ENCODE results near the gene SPARC.
"Not testable (repeated sequence)": the region's sequence is repeated elsewhere in the genome, so short reads cannot be mapped to it uniquely, and the experiment has no call there.

Gene SPARC

GRCh38 chr5:151682751-151683331, 3.9 kb downstream of the SPARC start:
- in situ Hi-C loops (cut with HindIII; ENCODE audit: low pct_unique_long_range_greater_than_20kb, low sequenced_read_pairs), result no loop called here
- no peak for DNase-seq (ENCODE audit: low read depth in 1 of 2, low spot score in 1 of 2)
- TF ChIP-seq JUND (IDR thresholded peaks at IDR 0.05; ENCODE audit: low read depth), result no peak

DNA sequence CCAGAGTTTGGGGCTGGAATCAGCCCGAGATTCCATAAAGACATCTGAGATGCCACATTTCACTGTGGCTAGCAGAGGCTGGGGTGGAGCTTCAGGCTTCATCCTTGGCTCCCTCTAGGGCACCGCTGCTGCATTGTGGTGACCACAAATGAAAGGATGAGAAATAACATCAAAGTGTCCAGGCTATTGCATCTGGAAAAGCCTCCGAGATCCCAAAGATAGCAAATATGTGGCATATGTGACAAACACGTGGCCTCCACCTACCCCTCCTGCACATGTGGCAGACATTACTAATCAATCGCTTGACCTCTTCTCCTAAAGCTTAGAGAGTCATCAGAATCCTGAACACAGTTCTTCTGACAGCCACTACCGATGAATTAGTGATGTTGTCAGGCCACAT, 4.5 kb downstream of the SPARC start:
- no peak for DNase-seq (ENCODE audit: low read depth in 1 of 2, low spot score in 1 of 2)
- no peak for TF ChIP-seq JUND (IDR thresholded peaks at IDR 0.05; ENCODE audit: low read depth)
- in situ Hi-C loops (cut with HindIII; ENCODE audit: low pct_unique_long_range_greater_than_20kb, low sequenced_read_pairs), result no loop called here

- no peak for TF ChIP-seq JUND (IDR thresholded peaks at IDR 0.05; ENCODE audit: low read depth)
- DNase-seq (ENCODE audit: low read depth in 1 of 2, low spot score in 1 of 2), result no peak
- in situ Hi-C loops (cut with HindIII; ENCODE audit: low pct_unique_long_range_greater_than_20kb, low sequenced_read_pairs), result no loop called here
Measured at GRCh38 chr5:151680944-151681427, 5.7 kb downstream of the SPARC start.

GRCh38 chr5:151680156-151680505, 6.6 kb downstream of the SPARC start:
- DNase-seq (ENCODE audit: low read depth in 1 of 2, low spot score in 1 of 2); in situ Hi-C loops (cut with HindIII; ENCODE audit: low pct_unique_long_range_greater_than_20kb, low sequenced_read_pairs): not testable (repeated sequence)

DNA sequence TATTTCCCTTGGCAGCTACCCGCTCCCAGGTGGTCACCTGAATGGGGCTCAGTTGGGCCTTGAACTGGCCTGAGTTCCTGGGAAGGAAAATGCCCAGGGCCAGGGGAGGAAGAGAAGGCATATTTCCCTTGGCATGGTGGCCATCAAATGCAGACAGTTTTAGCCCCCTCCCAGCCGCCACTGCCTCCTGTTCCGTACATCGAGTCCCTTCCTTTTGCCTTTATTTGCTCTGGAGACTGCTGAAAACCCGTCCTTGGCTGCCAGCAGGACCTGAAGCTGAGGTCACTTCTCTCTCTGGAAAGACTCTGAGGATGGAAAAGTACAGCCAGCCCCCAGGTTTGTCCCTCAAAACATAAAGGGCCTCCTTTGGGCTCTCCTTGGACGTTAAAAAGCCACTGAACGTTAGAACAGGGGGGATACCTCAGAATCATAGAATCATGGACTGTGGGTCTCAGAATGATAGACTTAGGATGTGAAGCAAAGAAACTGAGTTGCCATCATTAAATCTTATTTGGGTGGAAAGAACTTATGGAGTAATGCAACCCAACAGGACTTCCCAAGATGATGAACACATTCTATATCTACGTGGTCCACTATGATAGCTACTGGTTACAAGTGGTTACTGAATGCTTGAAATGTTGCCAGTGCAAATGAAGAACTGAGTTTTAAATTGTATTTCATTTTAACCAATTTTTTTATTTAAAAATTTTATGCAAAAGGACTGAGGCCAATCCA, 7.1 kb downstream of the SPARC start:
- in situ Hi-C loops (cut with HindIII; ENCODE audit: low pct_unique_long_range_greater_than_20kb, low sequenced_read_pairs), result no loop called here
- no peak for TF ChIP-seq JUND (IDR thresholded peaks at IDR 0.05; ENCODE audit: low read depth)
- no peak for DNase-seq (ENCODE audit: low read depth in 1 of 2, low spot score in 1 of 2)

GRCh38 chr5:151678713-151679112, 8.0 kb downstream of the SPARC start:
- in situ Hi-C loops (cut with HindIII; ENCODE audit: low pct_unique_long_range_greater_than_20kb, low sequenced_read_pairs), result no loop called here
- no peak for DNase-seq (ENCODE audit: low read depth in 1 of 2, low spot score in 1 of 2)
- no peak for TF ChIP-seq JUND (IDR thresholded peaks at IDR 0.05; ENCODE audit: low read depth)

GRCh38 chr5:151677776-151678545, 8.8 kb downstream of the SPARC start:
- in situ Hi-C loops (cut with HindIII; ENCODE audit: low pct_unique_long_range_greater_than_20kb, low sequenced_read_pairs), result no loop called here
- DNase-seq (ENCODE audit: low read depth in 1 of 2, low spot score in 1 of 2), result no peak

DNA sequence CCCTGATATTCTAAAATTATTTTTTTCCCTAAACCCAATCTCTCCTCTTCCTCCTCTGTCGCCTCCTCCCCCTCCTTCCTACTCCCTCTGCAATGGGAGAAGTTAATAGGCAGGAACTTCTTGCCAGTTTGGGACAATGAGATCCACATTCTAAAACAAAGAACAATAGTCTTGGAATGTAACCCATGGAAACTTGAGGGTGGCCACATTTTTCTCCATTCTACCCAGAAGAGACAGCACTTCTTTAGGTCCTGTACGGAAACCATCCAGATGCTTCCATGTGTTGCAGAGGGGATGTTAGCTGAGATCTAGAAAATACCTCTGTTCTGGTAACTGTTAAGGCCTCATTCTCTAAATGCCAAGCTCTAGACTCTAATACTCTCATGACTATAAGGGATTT, 10.0 kb downstream of the SPARC start:
- in situ Hi-C loops (cut with HindIII; ENCODE audit: low pct_unique_long_range_greater_than_20kb, low sequenced_read_pairs), result no loop called here
- DNase-seq (ENCODE audit: low read depth in 1 of 2, low spot score in 1 of 2), result no peak
- TF ChIP-seq JUND (IDR thresholded peaks at IDR 0.05; ENCODE audit: low read depth), result no peak

More at GRCh38 chr5:151677776-151678545, 8.8 kb downstream of the SPARC start:
- no peak for TF ChIP-seq JUND (IDR thresholded peaks at IDR 0.05; ENCODE audit: low read depth)

DNA sequence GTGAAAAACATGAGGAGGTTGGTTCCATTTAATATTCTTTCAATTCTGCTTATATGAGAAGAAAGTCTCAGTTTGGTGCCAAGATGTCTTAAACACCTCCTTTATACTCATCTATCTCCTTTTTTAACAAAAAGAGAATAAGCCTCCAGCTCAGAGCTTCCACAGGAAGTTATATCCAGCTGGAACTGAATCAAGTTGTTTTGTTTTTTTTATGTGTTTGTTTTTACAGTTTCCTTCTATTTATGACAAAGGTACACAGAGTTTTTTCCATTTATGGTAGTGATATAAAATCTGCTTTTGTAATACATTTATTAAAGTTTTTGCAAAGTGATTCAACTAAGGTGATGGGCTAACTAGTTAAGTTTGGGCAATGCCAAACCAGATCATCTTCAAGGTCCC, 10.4 kb downstream of the SPARC start:
- no peak for TF ChIP-seq JUND (IDR thresholded peaks at IDR 0.05; ENCODE audit: low read depth)
- DNase-seq (ENCODE audit: low read depth in 1 of 2, low spot score in 1 of 2), result no peak
- in situ Hi-C loops (cut with HindIII; ENCODE audit: low pct_unique_long_range_greater_than_20kb, low sequenced_read_pairs), result no loop called here

DNA sequence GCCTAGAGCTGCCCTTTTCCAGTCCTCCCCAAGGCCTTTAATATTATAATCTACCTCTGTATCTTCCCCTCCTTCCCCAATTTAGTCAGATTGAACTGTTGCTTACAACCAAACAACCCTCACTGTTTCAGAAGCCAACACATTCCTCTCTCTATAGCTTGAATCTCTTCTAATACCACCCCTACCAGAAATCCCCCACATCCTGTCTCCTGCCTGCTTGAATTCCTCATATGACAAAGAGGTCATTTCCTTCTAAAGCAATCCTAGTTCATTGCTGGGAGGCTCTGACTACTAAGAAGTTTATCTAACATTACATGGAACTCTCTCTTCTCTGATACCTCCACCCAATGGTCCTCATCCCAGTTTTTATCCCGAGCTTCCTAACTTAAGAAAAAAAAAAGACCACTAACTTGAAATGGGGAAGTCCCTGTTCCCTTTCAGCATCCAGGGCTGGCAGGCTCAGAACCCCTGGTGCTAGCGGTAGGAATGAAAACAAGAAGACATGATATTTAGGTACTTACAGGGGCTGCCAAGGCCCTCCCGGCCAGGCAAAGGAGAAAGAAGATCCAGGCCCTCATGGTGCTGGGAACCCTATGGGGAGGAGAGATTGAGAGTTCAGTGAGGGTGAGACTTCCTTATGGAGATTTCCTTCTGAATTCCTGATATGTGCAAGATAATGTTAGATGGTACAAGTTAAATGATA, 11.0 kb downstream of the SPARC start:
- in situ Hi-C loops (cut with HindIII; ENCODE audit: low pct_unique_long_range_greater_than_20kb, low sequenced_read_pairs), result no loop called here
- DNase-seq (ENCODE audit: low read depth in 1 of 2, low spot score in 1 of 2), result no peak
- TF ChIP-seq JUND (IDR thresholded peaks at IDR 0.05; ENCODE audit: low read depth), result no peak

DNA sequence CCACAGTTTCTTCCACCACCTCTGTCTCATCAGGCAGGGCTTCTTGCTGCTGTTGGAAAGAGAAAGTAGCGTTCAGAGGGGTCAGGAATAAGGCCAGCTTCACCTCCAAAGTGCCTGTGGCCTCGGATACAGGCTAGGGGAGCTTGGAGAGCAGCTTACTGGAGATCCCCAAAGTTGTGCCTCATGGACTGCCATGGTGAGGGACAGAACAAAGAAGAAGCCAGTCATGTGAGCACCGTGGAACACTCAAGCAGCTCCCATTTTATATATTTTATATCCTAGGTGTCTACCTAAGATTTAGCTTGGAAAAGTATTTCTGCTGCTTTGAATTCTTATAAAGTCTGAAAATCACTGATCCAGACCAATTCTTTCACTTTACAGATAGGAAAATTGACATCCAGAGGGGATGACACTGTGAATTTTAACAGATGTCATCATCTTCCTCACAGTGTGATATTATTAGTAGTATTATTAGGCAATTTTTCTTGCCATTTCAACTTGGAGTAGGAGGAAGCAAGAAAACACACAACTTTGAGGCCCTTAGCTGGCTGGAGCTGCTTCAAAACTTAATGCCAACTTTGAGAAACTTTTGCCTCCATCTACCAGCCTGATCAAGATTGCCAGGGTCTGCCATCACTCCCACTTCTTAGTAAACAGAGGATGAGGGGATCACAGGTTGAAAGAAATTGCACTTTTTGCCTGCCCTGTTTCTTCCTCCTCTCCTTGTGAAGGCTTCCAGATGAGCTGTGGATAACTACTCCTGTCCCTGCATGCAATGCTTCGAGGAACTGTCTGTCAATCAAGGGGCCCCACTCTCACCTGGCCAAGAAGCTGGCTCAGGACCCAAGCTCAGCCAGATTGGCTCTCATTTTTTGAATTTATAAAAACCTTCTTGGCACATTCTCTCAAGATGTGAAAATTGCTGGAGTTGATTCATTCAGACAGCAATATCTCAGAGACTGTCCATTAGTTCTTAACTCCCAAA, 11.8 kb downstream of the SPARC start:
- in situ Hi-C loops (cut with HindIII; ENCODE audit: low pct_unique_long_range_greater_than_20kb, low sequenced_read_pairs), result no loop called here
- DNase-seq (ENCODE audit: low read depth in 1 of 2, low spot score in 1 of 2), result no peak
- no peak for TF ChIP-seq JUND (IDR thresholded peaks at IDR 0.05; ENCODE audit: low read depth)

- DNase-seq (ENCODE audit: low read depth in 1 of 2, low spot score in 1 of 2), result no peak
- TF ChIP-seq JUND (IDR thresholded peaks at IDR 0.05; ENCODE audit: low read depth), result no peak
- in situ Hi-C loops (cut with HindIII; ENCODE audit: low pct_unique_long_range_greater_than_20kb, low sequenced_read_pairs), result no loop called here
Measured at GRCh38 chr5:151673421-151673820, 13.3 kb downstream of the SPARC start.

Measured in T47D (cell line).